ENCODE data around the gene ZIC2.
"Not testable (repeated sequence)": the region's sequence is repeated elsewhere in the genome, so short reads cannot be mapped to it uniquely, and the experiment has no call there.

The ZIC2 gene

GRCh38 chr13:100032642-100033041 is 51.1 kb downstream of the ZIC2 start:
- not testable (repeated sequence) for DNase-seq

GRCh38 chr13:100035936-100036335 is 54.4 kb downstream of the ZIC2 start:
- DNase-seq, result no peak

Data from activated gamma-delta T cell treated with Interleukin-2 at 50 U/mL for 16 hours (primary cell).